HEK293T (cell line): ENCODE results near the gene MZT2B.
"Not testable (repeated sequence)": the region's sequence is repeated elsewhere in the genome, so short reads cannot be mapped to it uniquely, and the experiment has no call there.

Experiments
- ARNT ChIP-seq: fragments of 450-650 bp; IDR thresholded peaks from 2 replicates; pipeline ENCODE4 v1.6.1; 2017; ENCODE audit warnings: mild to moderate bottlenecking
- CTBP1 ChIP-seq: fragments of 450-650 bp; IDR thresholded peaks from 2 replicates; pipeline ENCODE4 v1.6.1; 2016; ENCODE audit warnings: borderline replicate concordance
- ELF4 ChIP-seq: fragments of 450-650 bp; IDR thresholded peaks from 2 replicates; pipeline ENCODE4 v1.6.1; 2017; ENCODE audit warnings: antibody characterized with exemption
- FOXA1 ChIP-seq: fragments of 450-650 bp; IDR thresholded peaks from 2 replicates; pipeline ENCODE4 v1.6.1; 2016; ENCODE audit warnings: mild to moderate bottlenecking
- FOXK2 ChIP-seq: fragments of 450-650 bp; IDR thresholded peaks from 2 replicates; pipeline ENCODE4 v1.6.1; 2016; ENCODE audit warnings: mild to moderate bottlenecking
- FOXM1 ChIP-seq: fragments of 450-650 bp; IDR thresholded peaks from 2 replicates; pipeline ENCODE4 v1.6.1; 2017; ENCODE audit warnings: mild to moderate bottlenecking, borderline replicate concordance
- HDGF ChIP-seq: fragments of 450-650 bp; IDR thresholded peaks from 2 replicates; pipeline ENCODE4 v1.6.1; 2017; ENCODE audit warnings: antibody characterized with exemption, borderline replicate concordance
- LEF1 ChIP-seq: fragments of 450-650 bp; IDR thresholded peaks from 2 replicates; pipeline ENCODE4 v1.6.1; 2017; ENCODE audit warnings: mild to moderate bottlenecking, borderline replicate concordance
- SP1 ChIP-seq: fragments of 450-650 bp; IDR thresholded peaks from 2 replicates; pipeline ENCODE4 v1.6.1; 2017
- SUZ12 ChIP-seq: fragments of 450-650 bp; IDR thresholded peaks from 2 replicates; pipeline ENCODE4 v1.6.1; 2016; ENCODE audit warnings: mild to moderate bottlenecking
- TARDBP ChIP-seq: fragments of 450-650 bp; IDR thresholded peaks from 2 replicates; pipeline ENCODE4 v1.6.1; 2016
- ZNF384 ChIP-seq: fragments of 450-650 bp; IDR thresholded peaks from 2 replicates; pipeline ENCODE4 v1.6.1; 2016

GRCh38 chr2:130141645-130142370 is 40.3 kb upstream of the MZT2B start:
- TF ChIP-seq FOXM1, LEF1, SP1, ARNT, TARDBP, ZNF384, CTBP1, ELF4, FOXK2, SUZ12, HDGF, FOXA1: not testable (repeated sequence)
